ENCODE results near the gene AP4S1.
"Not testable (repeated sequence)": the region's sequence is repeated elsewhere in the genome, so short reads cannot be mapped to it uniquely, and the experiment has no call there.

Gene AP4S1

GRCh38 chr14:31042893-31043292 is 17.4 kb downstream of the AP4S1 start:
- DNase-seq (ENCODE audit: low read depth): not testable (repeated sequence)

DNA sequence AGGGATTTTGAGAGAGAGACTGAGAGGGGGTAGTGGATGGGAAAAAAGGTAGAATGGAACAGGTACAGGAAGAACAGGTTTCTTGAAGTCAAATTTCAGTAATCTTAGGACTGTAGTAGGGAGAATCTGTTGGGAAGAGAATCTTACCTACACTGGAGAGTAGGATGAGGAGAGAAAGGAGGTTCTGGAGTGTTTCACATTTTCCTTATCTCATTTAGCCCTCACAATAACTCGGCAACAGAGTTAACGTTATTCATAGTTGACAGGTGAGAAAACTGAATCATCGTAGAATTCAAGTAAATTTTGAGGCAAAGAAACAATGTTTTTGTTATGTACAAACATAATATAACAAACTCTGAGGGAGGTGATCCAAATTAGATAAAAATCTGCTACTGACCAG is 17.9 kb downstream of the AP4S1 start:
- DNase-seq (ENCODE audit: low read depth): no peak

DNA sequence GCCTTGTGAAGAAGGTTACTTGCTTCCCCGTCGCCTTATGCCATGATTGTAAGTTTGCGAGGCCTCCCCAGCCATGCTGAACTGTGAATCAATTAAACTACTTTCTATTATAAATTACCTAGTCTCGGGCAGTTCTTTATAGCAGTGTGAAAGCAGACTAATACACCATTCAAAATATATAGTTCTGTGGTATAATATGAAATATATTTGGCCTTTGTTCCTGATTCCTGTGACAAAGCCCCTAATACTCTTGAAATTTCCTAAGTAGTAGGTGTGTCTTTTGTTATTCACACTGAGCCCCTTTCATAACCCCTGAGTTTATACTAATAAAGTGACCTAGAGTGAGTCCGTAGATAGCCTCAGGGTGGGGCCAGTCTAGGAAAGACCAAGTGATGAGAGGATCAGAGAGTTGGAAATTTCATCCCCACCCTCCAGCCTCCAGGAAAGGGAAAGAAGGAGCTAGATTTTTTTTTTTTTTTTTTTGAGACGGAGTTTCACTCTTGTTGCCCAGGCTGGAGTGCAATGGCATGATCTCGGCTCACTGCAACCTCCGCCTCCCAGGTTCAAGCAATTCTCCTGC is 20.1 kb downstream of the AP4S1 start:
- no peak for DNase-seq (ENCODE audit: low read depth)

GRCh38 chr14:31047503-31047902 is 22.1 kb downstream of the AP4S1 start:
- no peak for DNase-seq (ENCODE audit: low read depth)

DNA sequence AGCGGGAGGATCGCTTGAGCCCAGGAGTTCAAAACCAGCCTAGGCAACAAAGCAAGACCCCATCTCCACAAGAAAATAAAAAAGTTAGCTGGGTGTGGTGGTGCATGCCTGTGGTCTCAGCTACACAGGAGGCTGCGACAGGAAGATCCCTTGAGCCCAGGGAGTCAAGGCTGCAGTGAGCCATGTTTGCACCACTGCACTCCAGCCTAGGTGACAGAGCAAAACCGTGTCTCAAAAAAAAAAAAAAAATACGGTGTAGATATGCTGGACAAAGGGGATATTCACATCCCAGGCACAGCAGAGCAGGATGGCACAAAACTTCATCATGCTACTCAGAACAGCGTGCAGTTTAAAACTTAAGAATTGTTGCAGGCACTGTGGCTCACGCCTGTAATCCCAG is 25.6 kb downstream of the AP4S1 start:
- DNase-seq (ENCODE audit: low read depth): no peak

DNA sequence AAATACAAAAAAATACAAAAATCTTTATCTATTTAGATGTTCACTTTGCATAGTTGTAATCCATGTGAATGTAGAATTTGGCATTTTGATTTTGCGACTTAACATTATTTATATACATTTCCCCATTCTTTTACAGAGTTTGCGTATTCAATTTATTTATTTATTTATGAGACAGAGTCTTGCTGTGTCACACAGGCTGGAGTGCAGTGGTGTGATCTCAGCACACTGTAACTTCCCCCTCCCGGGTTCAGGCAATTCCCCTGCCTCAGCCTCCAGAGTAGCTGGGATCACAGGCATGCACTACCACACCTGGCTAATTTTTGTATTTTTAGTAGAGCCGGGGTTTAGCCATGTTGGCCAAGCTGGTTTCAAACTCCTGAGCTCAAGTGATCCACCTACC is 26.1 kb downstream of the AP4S1 start:
- no peak for DNase-seq (ENCODE audit: low read depth)

DNA sequence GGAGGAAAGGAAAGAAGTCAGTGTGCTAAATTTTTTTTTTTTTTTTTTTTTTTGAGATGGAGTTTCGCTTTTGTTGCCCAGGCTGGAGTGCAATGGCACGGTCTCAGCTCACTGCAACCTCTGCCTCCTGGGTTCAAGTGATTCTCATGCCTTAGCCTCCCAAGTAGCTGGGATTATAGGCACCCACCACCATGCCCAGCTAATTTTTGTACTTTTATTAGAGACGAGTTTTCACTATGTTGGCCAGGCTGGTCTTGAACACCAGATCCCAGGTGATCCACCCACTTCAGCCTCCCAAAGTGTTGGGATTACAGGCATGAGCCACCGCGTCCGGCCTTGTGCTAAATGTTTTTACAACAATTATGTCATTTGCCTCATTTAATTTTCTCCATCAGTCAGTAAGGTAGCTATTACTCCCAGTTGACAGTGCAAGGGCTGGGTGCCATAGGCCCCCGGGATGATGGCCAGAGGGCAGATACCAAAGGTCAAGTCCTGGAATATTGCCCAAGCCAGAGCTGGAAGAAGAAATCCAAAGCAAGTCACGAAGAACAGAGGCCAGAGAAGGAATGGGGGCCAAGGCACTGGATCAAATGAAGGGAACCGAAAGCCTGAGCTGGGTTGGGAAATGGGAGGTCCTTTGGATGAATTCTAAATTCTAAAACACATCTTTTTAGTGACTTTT is 27.6 kb downstream of the AP4S1 start:
- DNase-seq (ENCODE audit: low read depth): not testable (repeated sequence)

DNA sequence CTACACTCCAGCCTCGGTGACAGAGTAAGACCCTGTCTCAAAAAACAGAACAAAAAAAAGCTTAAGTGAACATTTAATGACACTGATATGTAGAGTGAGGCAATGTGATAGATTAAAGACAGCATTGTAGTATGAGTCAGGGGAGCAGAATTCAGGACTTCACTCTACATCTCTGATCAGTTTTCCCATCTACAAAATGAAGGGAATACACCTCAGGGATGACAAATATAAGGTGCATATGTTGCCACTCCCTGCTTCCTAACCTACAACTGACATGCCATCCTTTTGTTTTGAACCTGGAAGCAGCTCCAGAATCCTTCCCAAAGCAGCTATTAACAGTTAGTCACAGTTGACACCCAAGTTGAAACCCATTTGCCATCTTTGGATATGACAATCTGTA is 31.6 kb downstream of the AP4S1 start:
- DNase-seq (ENCODE audit: low read depth): no peak

- DNase-seq (ENCODE audit: low read depth): no peak
Measured at GRCh38 chr14:31057701-31058364, 32.4 kb downstream of the AP4S1 start.

DNA sequence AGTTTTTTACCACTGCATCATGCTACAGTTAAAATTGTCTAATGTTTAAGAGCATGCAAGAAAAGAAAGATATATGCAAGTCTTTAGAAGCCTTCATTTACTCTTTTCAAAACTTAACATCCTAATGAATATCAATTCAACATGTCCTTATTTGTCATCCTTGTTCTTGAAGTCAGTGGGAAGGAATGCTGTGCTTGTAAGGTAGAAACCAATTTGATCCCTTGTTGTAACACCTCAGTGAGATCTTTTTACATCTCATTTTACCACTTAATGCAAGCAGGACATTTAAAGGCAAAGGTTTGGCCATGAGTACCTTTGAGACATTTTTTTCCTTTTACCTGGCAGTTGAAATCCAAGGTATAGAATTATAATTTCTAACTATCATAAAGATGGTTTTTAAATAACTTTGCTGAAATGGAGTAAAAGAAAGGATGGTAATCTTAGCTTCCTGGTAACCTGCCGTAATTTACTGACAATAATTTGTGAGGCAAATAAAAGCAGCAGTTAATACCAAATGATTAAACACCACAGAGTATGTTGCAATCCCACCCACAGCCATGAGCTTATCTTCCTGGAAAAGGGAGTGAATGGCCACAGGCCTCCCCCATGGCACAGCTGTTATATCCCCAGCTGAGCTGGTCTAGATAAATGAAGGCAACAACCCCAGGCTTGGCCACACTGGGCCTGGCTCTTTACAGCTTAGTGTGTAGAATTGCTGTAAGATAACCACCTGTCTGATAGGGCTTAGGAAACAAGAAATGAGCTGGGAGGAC is 33.9 kb downstream of the AP4S1 start:
- no peak for DNase-seq (ENCODE audit: low read depth)

GRCh38 chr14:31060253-31060875 is 34.9 kb downstream of the AP4S1 start:
- DNase-seq (ENCODE audit: low read depth): no peak

- not testable (repeated sequence) for DNase-seq (ENCODE audit: low read depth)
Measured at GRCh38 chr14:31062908-31063307, 37.5 kb downstream of the AP4S1 start.

- DNase-seq (ENCODE audit: low read depth): no peak
Measured at GRCh38 chr14:31068235-31068634, 42.8 kb downstream of the AP4S1 start.

GRCh38 chr14:31069343-31069742 is 43.9 kb downstream of the AP4S1 start:
- DNase-seq (ENCODE audit: low read depth): no peak

DNA sequence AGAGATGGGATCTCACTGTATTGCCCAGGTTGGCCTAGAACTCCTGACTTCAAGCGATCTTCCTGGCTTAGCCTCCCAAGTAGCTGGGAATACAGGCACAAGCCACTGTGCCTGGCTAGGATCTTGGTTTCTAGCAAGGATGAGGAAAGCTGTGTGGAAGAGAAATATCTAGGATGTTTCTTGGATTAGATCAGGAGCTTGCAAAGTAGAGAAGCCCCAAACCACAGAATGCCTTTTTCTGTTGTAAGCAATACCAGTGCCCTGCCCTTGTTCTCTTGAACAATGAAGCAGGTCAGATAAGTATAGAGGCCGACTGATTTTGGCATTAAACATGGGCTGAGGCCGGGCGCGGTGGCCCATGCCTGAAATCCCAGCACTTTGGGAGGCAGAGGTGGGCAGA is 45.0 kb downstream of the AP4S1 start:
- no peak for DNase-seq (ENCODE audit: low read depth)

DNA sequence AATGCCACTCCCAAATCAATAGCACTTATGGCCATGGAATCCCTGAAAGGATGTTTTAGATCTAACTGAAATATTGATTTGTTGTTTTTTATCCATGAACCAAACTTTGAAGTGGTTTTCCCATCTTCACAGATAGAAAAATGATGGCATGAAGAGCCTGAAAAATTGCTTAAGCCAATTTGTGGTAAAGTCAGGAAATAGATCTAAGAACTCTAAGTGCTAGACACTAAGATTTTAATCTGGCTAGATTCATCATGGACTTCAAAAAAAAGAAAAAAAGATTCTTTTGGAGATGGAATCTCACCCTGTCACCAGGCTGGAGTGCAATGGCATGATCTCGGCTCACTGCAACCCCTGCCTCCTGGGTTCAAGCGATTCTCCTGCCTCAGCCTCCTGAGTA is 45.7 kb downstream of the AP4S1 start:
- DNase-seq (ENCODE audit: low read depth): no peak

GRCh38 chr14:31075144-31075543 is 49.7 kb downstream of the AP4S1 start:
- no peak for DNase-seq (ENCODE audit: low read depth)

DNA sequence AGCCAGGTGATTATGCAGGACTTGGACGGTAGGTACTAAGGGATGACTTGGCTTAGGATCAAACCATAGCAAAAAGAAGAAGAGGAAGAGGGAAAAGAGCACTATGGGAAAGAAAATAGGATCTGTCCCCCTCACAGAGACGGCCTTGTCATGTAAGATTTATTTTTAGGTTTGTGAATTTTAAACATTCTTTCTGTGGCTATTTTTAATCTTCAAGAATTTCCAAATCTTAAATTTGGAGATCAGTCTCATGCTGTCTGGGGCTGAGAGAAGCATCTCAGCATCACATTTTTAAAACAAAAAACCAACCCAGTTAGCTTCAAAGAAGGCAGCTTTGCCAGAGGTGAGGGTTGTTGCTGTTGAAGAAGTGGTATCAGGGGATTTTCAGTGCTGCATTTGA is 53.3 kb downstream of the AP4S1 start:
- no peak for DNase-seq (ENCODE audit: low read depth)

DNA sequence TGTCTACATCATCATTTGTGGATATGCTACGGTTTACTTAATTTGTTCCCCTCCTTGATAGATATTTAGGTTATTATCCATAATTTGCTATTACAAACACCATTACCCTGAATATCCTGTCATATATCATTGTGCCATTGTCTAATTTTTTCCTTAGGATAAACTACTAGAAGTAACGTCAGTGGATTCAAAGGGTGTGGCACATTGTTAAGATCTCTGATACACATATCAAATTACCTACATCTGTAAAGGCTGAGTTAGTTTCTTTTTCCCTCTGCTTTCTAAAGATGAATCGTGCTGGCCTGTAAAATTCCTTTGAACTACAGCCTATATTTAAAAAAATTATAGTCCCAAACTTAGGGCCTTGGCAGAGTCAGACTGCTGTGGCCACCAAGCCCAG is 54.6 kb downstream of the AP4S1 start:
- no peak for DNase-seq (ENCODE audit: low read depth)

GRCh38 chr14:31080484-31080883 is 55.0 kb downstream of the AP4S1 start:
- DNase-seq (ENCODE audit: low read depth): no peak

GRCh38 chr14:31083781-31084180 is 58.3 kb downstream of the AP4S1 start:
- DNase-seq (ENCODE audit: low read depth): no peak

DNA sequence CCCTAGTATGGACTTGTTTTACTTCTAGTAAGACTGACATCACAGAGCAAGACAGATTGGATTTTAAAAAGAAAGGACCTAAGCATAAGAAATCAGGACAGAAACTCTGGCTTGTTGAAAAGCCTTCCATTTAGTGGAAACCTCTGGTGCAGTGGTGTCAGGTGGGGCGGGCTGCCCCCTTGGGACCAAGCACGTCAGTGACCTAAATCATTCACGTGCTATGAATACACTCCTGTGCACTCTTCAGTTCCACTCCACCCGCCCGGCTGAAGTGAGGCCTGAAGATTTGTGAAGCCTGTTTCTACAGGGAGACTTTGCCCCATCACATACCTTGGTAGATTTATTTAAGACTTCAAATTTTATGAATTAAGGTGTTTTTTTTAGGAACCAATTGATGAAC is 58.9 kb downstream of the AP4S1 start:
- no peak for DNase-seq (ENCODE audit: low read depth)
